ENCODE results near the gene MCF2L2.

DNA sequence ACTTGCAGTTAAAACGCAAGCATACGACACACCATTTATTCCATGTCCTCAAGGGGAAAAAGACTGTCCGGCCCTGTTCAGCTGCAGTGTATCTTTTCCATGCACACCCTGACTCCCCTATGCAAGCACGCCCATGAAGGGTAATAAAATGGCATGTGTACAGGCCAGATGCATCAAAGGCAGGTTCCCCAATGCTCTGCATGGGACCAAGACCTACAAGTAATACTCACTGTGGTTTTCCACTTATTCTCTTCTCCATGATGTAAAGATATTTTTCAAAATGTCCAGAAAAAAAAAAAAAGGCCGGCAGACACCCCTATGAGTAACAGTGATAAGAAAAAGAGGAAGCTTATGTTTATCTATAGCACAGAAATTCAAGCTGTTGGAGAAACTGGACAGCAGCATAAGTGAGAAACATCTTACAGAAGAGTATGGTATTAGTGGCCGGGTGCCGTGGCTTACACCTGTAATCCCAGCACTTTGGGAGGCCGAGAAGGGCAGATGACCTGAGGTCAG, 70.8 kb downstream of the MCF2L2 start:
- TF ChIP-seq, protein P1, sequence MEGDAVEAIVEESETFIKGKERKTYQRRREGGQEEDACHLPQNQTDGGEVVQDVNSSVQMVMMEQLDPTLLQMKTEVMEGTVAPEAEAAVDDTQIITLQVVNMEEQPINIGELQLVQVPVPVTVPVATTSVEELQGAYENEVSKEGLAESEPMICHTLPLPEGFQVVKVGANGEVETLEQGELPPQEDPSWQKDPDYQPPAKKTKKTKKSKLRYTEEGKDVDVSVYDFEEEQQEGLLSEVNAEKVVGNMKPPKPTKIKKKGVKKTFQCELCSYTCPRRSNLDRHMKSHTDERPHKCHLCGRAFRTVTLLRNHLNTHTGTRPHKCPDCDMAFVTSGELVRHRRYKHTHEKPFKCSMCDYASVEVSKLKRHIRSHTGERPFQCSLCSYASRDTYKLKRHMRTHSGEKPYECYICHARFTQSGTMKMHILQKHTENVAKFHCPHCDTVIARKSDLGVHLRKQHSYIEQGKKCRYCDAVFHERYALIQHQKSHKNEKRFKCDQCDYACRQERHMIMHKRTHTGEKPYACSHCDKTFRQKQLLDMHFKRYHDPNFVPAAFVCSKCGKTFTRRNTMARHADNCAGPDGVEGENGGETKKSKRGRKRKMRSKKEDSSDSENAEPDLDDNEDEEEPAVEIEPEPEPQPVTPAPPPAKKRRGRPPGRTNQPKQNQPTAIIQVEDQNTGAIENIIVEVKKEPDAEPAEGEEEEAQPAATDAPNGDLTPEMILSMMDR (IDR thresholded peaks at IDR 0.05 in 8 of 11, conservative IDR thresholded peaks at IDR 0.05 in 3 of 11): no peak
- no peak for TF ChIP-seq POLR2A (IDR thresholded peaks at IDR 0.05)

All from spleen (tissue), 7 donors.